ENCODE results near the gene BLOC1S5. TPM values are rescaled to one million over a fixed set of nuclear protein-coding genes. Genes with fewer than 3 reads are reported as not detected.
"Not testable (repeated sequence)": the region's sequence is repeated elsewhere in the genome, so short reads cannot be mapped to it uniquely, and the experiment has no call there.

Gene BLOC1S5
- total RNA-seq, 2 experiments from 2014 or later: 21.5 to 21.6 TPM

- DNase-seq: no peak
- no peaks in the 10 kb centered on the region for H3K36me3 Mint-ChIP-seq (ENCODE audit: low read depth)
- ChIA-PET CTCF (no interaction called here), POLR2A (no interaction called here)
- H3K4me3 Mint-ChIP-seq: no peak overlapping the region
- peaks cover 2% of the 10 kb centered on the region for H3K27me3 Mint-ChIP-seq (ENCODE audit: low read depth)
- no peak overlapping the region for H3K27ac Mint-ChIP-seq
- H3K4me1 Mint-ChIP-seq (ENCODE audit: low read depth): no peaks in the 10 kb centered on the region
- H3K9me3 Mint-ChIP-seq (ENCODE audit: insufficient read depth): no peaks in the 10 kb centered on the region
- ATAC-seq: no peak
Measured at GRCh38 chr6:8000188-8000596, 64.0 kb downstream of the BLOC1S5 start.

GRCh38 chr6:7999201-7999600 is 65.0 kb downstream of the BLOC1S5 start:
- Mint-ChIP-seq H3K9me3 (ENCODE audit: insufficient read depth) (no peaks in the 10 kb centered on the region), H3K36me3 (ENCODE audit: low read depth) (no peaks in the 10 kb centered on the region), H3K4me3 (no peak overlapping the region), H3K27me3 (ENCODE audit: low read depth) (peaks cover 2% of the 10 kb centered on the region), H3K27ac (no peak overlapping the region), H3K4me1 (ENCODE audit: low read depth) (no peaks in the 10 kb centered on the region)
- POLR2A ChIA-PET: no interaction called here
- CTCF ChIA-PET: no interaction called here
- ATAC-seq (no peak), DNase-seq (no peak)

DNA sequence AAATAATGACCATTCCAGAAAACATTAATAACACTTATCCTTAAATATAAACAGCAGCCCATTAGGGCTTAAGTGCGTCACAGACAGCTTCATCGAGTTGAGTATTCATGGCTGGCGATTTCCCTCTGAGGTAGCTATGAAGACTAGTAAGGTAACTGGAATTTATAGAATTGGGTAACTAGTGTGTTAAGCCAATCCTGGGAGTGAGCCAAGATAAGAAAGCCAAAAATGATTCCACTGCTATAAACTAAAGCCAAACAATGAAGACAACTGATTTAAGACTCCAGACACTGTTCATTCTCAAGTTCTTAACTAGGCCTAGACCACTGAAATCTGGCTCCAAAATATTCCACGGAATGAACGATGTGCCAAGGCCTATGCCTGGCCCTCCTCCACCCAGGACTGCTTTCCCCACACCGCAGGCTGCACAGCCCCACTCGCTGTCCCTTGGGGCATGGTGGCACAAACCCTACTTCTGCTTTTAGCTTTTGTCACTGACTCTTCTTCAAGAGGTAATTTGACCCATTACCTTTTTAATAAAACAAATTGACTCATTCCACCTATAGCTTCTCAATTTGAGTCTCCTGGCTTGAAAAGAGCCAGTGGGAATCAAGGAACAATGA is 66.0 kb downstream of the BLOC1S5 start:
- Mint-ChIP-seq H3K4me1 (ENCODE audit: low read depth) (no peaks in the 10 kb centered on the region), H3K9me3 (ENCODE audit: insufficient read depth) (no peaks in the 10 kb centered on the region), H3K27me3 (ENCODE audit: low read depth) (peaks cover 2% of the 10 kb centered on the region), H3K36me3 (ENCODE audit: low read depth) (no peaks in the 10 kb centered on the region), H3K4me3 (no peak overlapping the region), H3K27ac (no peak overlapping the region)
- ATAC-seq: no peak
- POLR2A ChIA-PET: no interaction called here
- CTCF ChIA-PET: interaction anchor here (1.0 kb wide), 1 partner anchor 275 kb away, joined by 3 read pairs; no protein-coding TSS in a partner anchor
- DNase-seq: no peak

- Mint-ChIP-seq H3K36me3 (ENCODE audit: low read depth) (no peaks in the 10 kb centered on the region), H3K27me3 (ENCODE audit: low read depth) (peaks cover 2% of the 10 kb centered on the region), H3K9me3 (ENCODE audit: insufficient read depth) (no peaks in the 10 kb centered on the region), H3K4me1 (ENCODE audit: low read depth) (no peaks in the 10 kb centered on the region), H3K4me3 (no peak overlapping the region), H3K27ac (no peak overlapping the region)
- DNase-seq (no peak), ATAC-seq (no peak)
- POLR2A ChIA-PET: no interaction called here
- CTCF ChIA-PET: interaction anchor here (1.0 kb wide), 1 partner anchor 9 kb away, joined by 3 read pairs; no protein-coding TSS in a partner anchor
Measured at GRCh38 chr6:7997286-7997685, 66.9 kb downstream of the BLOC1S5 start.

DNA sequence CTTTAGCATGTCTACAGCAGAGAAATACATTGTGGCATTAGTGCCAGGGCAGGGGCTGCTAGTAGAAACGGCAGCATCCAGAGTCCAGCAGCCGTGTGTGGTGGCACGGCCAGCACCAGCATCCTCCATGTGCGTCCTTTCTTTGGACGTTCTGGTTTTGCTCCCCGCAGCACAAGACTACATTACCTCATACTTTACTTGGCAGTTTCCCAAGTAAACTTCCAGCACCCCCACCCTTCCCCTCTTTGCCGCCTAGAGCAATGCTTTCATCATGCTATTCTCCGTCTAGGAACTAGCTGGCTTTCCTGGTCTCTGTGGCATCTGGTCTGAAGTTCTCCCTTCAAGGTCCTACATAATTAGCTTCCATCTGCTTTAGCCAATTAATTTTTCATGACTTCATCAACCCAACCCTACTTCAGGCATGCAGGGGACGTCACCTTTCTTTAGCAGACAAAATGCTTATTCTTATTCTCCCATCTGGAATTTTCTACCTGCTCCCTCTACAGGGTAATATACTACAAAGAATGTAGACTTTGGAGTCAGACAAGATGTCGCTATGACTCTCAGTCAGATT is 67.6 kb downstream of the BLOC1S5 start:
- H3K9me3 Mint-ChIP-seq (ENCODE audit: insufficient read depth): no peaks in the 10 kb centered on the region
- no peaks in the 10 kb centered on the region for H3K4me1 Mint-ChIP-seq (ENCODE audit: low read depth)
- no peak for DNase-seq
- ChIA-PET CTCF (interaction anchor here (1.0 kb wide), 1 partner anchor 10 kb away, joined by 3 read pairs; no protein-coding TSS in a partner anchor), POLR2A (no interaction called here)
- no peaks in the 10 kb centered on the region for H3K36me3 Mint-ChIP-seq (ENCODE audit: low read depth)
- H3K4me3 Mint-ChIP-seq: no peak overlapping the region
- no peak overlapping the region for H3K27ac Mint-ChIP-seq
- ATAC-seq: no peak
- peaks cover 2% of the 10 kb centered on the region for H3K27me3 Mint-ChIP-seq (ENCODE audit: low read depth)

DNA sequence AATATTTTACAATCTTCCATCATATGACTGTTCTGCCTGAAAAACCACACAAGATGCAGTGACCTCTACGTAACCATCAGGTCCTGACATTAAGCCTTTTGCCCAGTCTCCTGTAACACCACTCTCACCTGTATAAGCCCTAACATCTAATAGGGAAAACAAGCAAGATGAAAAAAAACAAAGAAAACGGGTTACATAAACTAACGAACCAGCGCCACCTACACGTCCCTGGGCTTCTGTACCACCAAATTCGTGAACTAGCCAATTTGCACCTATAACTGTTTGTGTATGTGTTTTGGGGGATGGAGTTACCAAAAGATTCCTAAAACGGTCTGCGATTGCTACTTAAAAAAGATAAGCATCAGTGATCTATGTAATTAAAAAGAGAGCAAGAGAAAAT is 70.2 kb downstream of the BLOC1S5 start:
- ATAC-seq: no peak
- CTCF ChIA-PET: no interaction called here
- Mint-ChIP-seq H3K9me3 (ENCODE audit: insufficient read depth) (no peaks in the 10 kb centered on the region), H3K27me3 (ENCODE audit: low read depth) (no peaks in the 10 kb centered on the region), H3K4me3 (no peak overlapping the region), H3K27ac (no peak overlapping the region), H3K36me3 (ENCODE audit: low read depth) (no peaks in the 10 kb centered on the region), H3K4me1 (ENCODE audit: low read depth) (no peaks in the 10 kb centered on the region)
- POLR2A ChIA-PET: no interaction called here
- DNase-seq: no peak

GRCh38 chr6:7993399-7993798 is 70.8 kb downstream of the BLOC1S5 start:
- Mint-ChIP-seq H3K27me3 (ENCODE audit: low read depth) (no peaks in the 10 kb centered on the region), H3K4me3 (no peak overlapping the region), H3K27ac (no peak overlapping the region), H3K36me3 (ENCODE audit: low read depth) (no peaks in the 10 kb centered on the region), H3K9me3 (ENCODE audit: insufficient read depth) (no peaks in the 10 kb centered on the region), H3K4me1 (ENCODE audit: low read depth) (no peaks in the 10 kb centered on the region)
- ChIA-PET CTCF (interaction anchor here (1.2 to 1.4 kb wide), 2 partner anchors 271 to 272 kb away, joined by 3 to 4 read pairs; no protein-coding TSS in a partner anchor), POLR2A (no interaction called here)
- no peak for ATAC-seq
- DNase-seq: no peak

- Mint-ChIP-seq H3K27me3 (ENCODE audit: low read depth) (no peaks in the 10 kb centered on the region), H3K27ac (no peak overlapping the region), H3K36me3 (ENCODE audit: low read depth) (no peaks in the 10 kb centered on the region), H3K4me1 (ENCODE audit: low read depth) (no peaks in the 10 kb centered on the region), H3K9me3 (ENCODE audit: insufficient read depth) (no peaks in the 10 kb centered on the region), H3K4me3 (no peak overlapping the region)
- POLR2A ChIA-PET: interaction anchor here (0.7 kb wide), 1 partner anchor 234 kb away, joined by 3 read pairs; no protein-coding TSS in a partner anchor
- CTCF ChIA-PET: interaction anchor here (0.8 to 1.6 kb wide), 5 partner anchors 11 to 271 kb away, joined by 3 to 4 read pairs (median 3); no protein-coding TSS in a partner anchor
- no peak for DNase-seq
- no peak for ATAC-seq
Measured at GRCh38 chr6:7992002-7992815, 72.0 kb downstream of the BLOC1S5 start.

- POLR2A ChIA-PET: no interaction called here
Measured at GRCh38 chr6:7991536-7991935, 72.7 kb downstream of the BLOC1S5 start.

GRCh38 chr6:7986219-7986618 is 78.0 kb downstream of the BLOC1S5 start:
- CTCF ChIA-PET: no interaction called here
- ATAC-seq (no peak), DNase-seq (no peak)
- H3K4me1 Mint-ChIP-seq (ENCODE audit: low read depth): no peaks in the 10 kb centered on the region
- no peak overlapping the region for H3K27ac Mint-ChIP-seq
- no peaks in the 10 kb centered on the region for H3K9me3 Mint-ChIP-seq (ENCODE audit: insufficient read depth)
- POLR2A ChIA-PET: no interaction called here
- H3K36me3 Mint-ChIP-seq (ENCODE audit: low read depth): no peaks in the 10 kb centered on the region
- no peak overlapping the region for H3K4me3 Mint-ChIP-seq
- H3K27me3 Mint-ChIP-seq (ENCODE audit: low read depth): no peaks in the 10 kb centered on the region

More at GRCh38 chr6:7991536-7991935, 72.7 kb downstream of the BLOC1S5 start:
- H3K4me1 Mint-ChIP-seq (ENCODE audit: low read depth): no peaks in the 10 kb centered on the region
- DNase-seq (no peak), ATAC-seq (no peak)
- H3K4me3 Mint-ChIP-seq: no peak overlapping the region
- no peaks in the 10 kb centered on the region for H3K36me3 Mint-ChIP-seq (ENCODE audit: low read depth)
- CTCF ChIA-PET: interaction anchor here (1.6 kb wide), 1 partner anchor 92 kb away, joined by 3 read pairs; no protein-coding TSS in a partner anchor
- H3K27me3 Mint-ChIP-seq (ENCODE audit: low read depth): no peaks in the 10 kb centered on the region
- no peak overlapping the region for H3K27ac Mint-ChIP-seq
- no peaks in the 10 kb centered on the region for H3K9me3 Mint-ChIP-seq (ENCODE audit: insufficient read depth)

GRCh38 chr6:7983967-7984366 is 80.2 kb downstream of the BLOC1S5 start:
- CTCF ChIA-PET; ATAC-seq; H3K4me3 Mint-ChIP-seq; H3K36me3 Mint-ChIP-seq (ENCODE audit: low read depth); H3K27me3 Mint-ChIP-seq (ENCODE audit: low read depth); H3K27ac Mint-ChIP-seq; H3K4me1 Mint-ChIP-seq (ENCODE audit: low read depth); POLR2A ChIA-PET; DNase-seq; H3K9me3 Mint-ChIP-seq (ENCODE audit: insufficient read depth): not testable (repeated sequence)

DNA sequence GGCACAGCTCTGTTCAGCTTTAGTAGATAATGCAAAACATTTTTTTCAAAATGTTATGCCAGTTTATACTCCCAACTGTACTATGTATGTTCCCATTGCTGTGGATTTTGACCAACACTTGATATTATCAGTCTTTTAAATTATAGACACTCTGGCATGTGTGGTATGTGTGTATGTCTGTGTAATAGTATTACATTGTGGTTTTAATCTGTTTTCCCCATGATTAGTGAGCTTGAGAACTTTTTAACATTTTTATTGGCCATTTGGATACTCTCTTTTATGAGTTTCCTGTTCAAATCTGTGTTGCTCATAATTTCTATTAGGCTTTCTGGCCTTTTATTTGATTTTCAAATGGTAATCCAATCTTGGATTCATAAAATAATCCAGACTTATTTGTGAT is 84.4 kb downstream of the BLOC1S5 start:
- ChIA-PET CTCF (no interaction called here), POLR2A (no interaction called here)
- H3K4me1 Mint-ChIP-seq (ENCODE audit: low read depth): peaks cover 7% of the 10 kb centered on the region

More for the DNA sequence above, 84.4 kb downstream of the BLOC1S5 start:
- Mint-ChIP-seq H3K36me3 (ENCODE audit: low read depth) (no peaks in the 10 kb centered on the region), H3K27me3 (ENCODE audit: low read depth) (peaks cover 16% of the 10 kb centered on the region), H3K9me3 (ENCODE audit: insufficient read depth) (no peaks in the 10 kb centered on the region), H3K27ac (no peak overlapping the region), H3K4me3 (no peak overlapping the region)
- DNase-seq (no peak), ATAC-seq (no peak)

Data from activated CD8-positive, alpha-beta T cell treated with anti-CD3 and anti-CD28 coated beads, Interleukin-2, amount 10 ng/mL, durations not matched to agents 7 days and 5 days (primary cell).